ENCODE results near the gene KDM1B.
"Not testable (repeated sequence)": the region's sequence is repeated elsewhere in the genome, so short reads cannot be mapped to it uniquely, and the experiment has no call there.

KDM1B gene

DNA sequence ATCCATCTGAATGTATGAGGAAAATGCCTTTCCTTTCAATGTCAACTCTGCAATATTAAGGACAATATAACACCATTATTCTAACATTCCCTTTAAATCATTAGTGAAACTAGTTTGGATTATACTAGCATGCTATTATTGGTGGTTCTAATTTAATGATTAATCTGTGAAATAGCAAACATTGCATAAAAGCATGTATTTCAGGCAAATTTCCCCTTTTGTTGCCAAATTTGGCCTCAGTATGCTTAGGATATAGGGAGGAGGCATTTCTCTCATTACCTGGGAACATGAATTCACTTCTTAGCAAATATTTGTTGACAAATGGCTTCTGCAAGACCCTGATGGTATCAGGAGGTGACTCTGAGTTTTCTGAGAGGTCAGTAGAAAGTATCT is 1.9 kb upstream of the KDM1B start:
- DNase-seq = no peak

GRCh38 chr6:18154507-18155149 is 594 bp upstream of the KDM1B start, which contains the start of gene TPMT:
Gene TPMT (minus strand): TSS chr6:18155077. CDS start chr6:18149127, 5,950 bp downstream.
- DNase-seq = peak; percentile 60

DNA sequence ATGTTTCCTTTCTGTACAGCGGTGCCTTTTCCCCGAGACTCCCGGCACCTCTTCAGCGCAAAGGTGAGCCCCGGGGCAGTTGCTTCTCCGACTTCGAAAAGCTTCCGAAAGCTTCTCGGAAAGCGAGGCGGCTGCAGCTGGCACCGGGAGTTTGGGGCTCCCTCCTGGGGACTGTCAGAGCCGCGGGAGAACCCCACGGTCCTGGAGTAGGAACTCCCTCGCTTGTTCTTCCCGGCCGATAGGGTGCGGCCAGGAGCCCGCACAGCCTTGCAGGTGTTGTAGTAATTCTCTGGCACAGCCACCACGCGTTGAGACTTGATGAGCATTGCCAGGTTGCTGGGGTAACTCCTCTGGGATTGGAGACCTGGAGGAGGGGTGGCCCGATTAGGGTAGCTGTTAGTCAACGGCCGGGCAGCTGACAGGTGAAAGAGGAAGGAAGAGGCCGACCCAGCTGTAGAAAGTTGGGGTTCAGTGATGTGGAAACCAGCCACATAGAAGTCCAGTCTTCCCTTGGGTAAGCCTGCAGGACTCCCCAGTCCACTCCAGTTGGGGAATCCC is 721 bp downstream of the KDM1B start:
- peak; percentile 40 for DNase-seq

GRCh38 chr6:18160911-18161310 is 5.7 kb downstream of the KDM1B start:
- no peak for DNase-seq

DNA sequence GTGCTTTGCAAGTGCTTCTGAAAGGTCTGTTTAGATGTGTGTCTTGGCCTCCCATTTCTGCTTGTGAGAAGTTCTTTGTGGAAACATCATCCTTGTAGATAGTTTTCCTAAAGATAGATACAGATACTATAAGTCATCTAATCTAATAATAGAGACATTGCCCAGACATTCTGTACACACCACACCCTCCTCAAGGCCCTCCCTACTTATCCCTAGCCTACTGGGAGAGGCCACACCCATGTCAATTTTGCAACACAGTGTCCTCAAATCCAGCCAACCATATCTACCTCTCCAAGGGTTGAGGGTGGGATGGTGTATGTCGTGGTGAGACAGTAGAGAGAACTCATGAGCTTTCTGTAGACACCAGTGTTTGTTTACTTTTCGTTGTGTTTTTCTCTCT is 6.2 kb downstream of the KDM1B start:
- DNase-seq = no peak

DNA sequence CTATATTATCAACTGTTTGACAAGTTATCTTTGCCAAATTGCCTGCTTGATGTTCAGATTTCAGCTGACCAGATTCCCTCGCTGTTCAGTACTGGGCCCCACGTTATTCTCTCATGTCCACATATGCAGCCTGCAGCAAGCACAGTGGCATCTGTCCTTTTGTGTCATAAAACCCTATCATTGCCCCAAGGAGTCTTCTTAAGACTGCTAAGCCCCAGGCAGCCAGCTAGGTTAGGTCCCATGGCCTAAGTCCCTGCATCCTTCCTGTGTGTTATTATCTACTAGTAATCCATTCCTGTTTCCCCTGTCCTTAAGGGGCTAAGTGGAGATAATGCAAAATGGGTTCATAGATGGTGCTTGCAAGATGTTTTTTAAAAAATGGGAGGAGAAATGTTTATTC is 7.2 kb downstream of the KDM1B start:
- no peak for DNase-seq

- no peak for DNase-seq
Observed at GRCh38 chr6:18165751-18166150, 10.5 kb downstream of the KDM1B start.

DNA sequence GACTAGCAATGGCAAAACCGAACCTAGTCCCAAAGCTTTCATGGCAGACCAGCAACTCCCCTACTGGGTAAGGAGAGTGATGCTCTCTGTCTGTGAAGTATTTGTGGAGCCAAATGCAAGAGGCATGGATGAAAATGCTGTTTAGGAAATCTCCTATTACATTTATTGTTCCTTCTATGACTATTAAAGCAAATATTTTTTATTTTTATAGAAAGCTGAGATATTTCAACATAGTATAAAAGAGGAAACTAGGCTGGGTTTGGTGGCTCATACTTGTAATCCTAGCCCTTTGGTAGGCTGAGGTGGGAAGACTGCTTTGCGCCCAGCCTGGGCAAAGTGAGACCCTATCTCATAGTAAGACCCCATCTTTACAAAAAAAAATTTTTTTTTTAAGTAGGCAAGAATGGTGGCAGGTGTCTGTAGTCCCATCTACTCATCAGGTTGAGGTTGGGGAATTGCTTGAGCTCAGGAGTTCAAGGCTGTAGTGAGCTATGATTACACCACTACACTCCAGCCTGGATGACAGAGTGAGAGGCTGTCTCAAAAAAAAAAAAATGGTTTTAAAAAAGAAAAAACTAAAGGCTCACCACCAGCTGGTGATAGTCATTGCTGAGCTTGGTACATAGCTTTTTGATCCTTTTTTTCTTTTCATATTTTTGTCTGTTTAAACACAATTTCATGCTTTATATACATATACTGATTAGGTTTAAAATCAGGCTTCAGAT is 11.3 kb downstream of the KDM1B start:
- DNase-seq = no peak

DNA sequence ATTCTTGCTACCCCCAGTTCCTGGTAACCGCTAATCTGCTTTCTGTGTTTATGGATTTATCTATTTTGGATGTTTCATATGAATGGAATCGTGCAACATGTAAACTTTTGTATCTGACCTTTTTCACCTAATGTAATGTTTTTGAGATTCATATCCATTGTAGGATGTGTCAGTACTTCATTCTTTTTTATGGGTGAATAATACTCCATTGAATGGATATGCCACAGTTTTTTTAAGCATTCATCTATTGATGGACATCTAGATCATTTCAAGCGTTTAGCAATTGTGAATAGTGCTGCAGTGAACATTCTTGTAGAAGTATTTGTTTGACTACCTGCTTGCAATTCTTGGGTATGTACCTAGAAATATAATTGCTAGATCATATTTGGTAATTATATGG is 13.0 kb downstream of the KDM1B start:
- DNase-seq = no peak

GRCh38 chr6:18171871-18172270 is 16.6 kb downstream of the KDM1B start:
- no peak for DNase-seq

DNA sequence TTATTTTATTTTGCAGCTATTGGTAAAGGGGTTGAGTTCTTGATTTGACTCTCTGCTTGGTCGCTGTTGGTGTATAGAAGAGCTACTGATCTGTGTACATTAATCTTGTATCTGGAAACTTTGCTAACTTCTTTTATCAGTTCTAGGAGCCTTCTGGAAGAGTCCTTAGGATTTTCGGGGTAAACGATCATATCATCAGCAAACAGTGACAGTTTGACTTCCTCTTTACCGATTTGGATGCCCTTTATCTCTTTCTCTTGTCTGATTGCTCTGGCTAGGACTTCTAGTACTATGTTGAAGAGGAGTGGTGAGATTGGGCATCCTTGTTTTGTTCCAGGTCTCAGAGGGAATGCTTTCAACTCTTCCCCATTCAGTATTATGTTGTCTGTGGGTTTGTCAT is 21.0 kb downstream of the KDM1B start:
- DNase-seq = not testable (repeated sequence)

GRCh38 chr6:18177286-18177965 is 22.2 kb downstream of the KDM1B start:
- no peak for DNase-seq

DNA sequence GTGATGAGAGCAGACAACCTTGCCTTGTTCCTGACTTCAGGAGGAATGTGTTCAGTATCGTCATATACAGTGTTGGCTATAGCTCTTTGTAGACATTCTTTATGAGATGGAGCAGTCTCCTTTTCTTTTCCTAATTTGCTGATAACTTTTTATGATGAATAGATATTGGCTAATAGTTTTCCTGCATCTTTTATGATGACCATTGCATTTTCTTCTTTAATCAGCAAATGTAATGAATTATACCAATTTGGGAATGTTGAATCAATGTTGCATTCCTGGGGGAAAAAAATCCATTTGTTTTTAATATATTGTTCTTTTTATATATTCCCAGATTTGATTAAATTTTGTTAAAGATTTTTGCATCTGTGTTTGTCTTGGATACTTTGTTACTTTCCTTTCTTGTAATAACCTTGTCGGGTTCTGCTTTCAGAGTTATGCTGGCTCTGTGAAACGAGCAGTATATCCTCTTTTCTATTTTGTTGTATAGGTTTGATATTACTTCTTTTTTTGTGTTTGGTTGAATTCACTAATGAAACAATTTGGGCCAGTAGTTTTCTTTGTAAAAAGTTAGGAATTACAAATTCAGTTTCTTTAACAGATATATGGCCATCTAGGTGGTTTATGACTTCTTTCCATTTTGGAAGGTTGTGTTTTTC is 23.9 kb downstream of the KDM1B start:
- no peak for DNase-seq

GRCh38 chr6:18179770-18180356 is 24.6 kb downstream of the KDM1B start:
- no peak for DNase-seq

DNA sequence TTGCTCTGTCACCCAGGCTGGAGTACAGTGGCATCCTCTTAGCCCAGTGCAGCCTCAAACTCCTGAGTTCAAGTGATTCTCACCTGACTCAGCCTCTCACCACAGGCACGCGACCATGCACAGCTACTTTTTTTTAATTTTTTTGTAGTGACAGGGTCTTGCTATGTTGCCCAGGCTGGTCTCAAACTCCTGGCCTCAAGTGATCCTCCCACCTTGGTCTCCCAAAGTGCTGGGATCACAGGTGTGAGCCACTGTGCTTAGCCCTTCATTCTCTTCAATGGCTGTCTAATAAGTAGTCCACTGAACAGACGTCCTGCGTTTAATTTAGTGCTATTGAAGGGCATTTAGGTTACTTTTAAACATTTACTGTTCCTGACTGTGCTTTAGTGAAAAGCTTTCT is 27.3 kb downstream of the KDM1B start:
- no peak for DNase-seq

- DNase-seq = no peak
Observed at GRCh38 chr6:18183766-18184165, 28.5 kb downstream of the KDM1B start.

DNA sequence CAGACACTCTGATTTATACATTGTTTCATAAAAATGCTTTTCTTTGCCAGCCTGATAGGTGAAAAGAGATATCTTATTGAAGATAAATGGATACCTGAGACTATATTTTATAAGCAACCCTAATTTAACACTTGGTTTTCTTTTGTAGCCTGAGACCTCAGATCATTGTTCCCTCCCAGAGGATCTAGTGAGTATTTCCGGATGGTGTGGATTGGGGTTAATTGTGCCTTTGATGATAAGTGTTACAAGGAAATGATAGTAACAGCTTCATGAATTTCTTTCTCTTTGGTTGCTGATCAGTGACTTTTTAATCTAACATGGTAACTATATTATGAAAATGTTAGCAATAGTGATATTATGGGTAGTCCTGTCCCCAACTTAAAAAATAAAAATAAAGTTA is 30.4 kb downstream of the KDM1B start:
- no peak for DNase-seq

DNA sequence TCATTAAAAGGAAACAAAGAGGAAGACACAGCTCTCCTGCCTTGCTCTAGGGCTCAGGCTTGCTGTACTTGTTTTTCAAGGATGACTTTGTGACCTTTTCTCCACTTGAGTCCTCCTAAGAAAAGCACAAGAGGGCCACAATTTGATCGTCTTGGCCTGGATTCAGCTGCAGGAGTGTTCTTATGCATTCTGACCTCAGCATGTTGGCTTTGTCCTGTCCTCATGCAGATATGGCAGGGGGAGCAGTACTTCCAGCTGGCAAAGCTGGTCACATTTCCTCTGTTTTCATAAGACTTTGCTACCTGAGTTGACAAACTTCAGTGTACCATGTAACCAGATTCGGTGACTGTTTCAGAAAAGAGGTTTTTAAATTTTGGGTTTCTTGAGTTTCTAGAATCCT is 30.8 kb downstream of the KDM1B start:
- DNase-seq = no peak

DNA sequence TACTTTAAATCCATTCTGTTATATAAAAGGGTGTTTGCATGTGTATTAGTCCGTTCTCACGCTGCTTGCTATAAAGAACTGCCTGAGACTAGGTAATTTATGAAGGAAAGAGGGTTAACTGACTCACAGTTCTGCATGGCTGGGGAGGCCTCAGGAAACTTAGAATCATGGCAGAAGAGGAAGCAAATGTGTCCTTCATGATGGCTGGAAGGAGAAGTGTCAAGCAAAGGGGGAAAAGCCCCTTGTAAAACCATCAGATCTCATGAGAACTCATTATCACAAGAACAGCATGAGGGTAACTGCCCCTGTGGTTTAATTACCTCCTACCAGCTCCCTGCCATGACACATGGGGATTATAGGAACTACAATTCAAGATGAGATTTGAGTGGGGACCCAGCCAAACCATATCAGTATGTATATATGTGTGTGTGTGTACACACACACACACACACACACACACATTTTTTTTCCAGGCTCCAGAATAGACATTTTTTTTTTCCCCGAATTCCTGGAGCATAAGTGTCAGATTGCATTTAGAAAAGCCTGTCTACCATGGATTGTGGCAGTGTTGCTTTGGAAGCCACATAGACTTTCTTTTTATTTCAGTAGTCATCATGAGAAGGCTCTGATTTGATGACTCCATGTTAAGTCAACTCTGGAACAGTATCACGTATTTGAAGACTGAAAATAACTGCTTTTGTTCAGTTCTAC is 31.5 kb downstream of the KDM1B start:
- DNase-seq = no peak

- DNase-seq = no peak
Observed at GRCh38 chr6:18187701-18188100, 32.5 kb downstream of the KDM1B start.

DNA sequence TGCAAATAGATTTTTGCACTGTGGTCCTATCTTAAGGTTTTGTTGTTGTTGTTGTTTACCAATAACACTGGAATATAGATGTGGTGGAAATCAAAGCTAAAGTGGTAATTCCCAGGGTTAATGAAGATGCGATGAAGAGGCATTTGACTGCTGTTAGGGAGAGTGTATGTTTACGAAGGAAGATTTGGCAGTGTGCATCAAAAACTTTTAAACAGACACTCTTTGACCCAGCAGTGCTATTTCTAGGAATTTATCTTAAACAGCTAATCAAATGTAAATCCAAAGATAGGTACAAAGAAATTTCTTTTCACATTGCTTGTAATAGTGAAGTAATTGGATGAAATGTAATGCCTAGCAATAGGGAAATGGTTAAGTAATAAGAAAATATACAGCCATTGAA is 34.0 kb downstream of the KDM1B start:
- no peak for DNase-seq

DNA sequence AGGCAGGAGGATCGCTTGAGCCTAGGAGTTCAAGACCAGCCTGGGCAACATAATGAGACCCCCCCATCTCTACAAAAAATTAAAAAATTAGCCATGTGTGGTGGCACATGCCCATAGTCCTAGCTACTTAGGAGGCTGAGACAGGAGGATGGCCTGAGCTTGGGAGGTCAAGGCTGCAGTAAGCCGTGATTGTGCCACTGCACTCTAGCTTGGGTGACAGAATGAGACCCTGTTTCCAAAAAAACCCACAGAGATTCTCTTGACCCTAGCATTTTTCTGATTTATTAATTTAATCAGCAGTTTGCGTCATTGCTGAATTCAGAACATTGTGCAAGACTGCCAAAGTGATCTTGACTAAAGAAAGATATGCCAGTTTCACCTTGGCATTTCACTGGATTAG is 36.8 kb downstream of the KDM1B start:
- no peak for DNase-seq

Data from KG1 (cell line).